HG03457 (cell line): Measurements from ENCODE around the gene RBP5.

Source experiments
- ATAC-seq: cut with Tn5 transposase; IDR thresholded peaks from one replicate; pipeline ENCODE4 v1.9.1; 2021; ENCODE audit warnings: moderate number of reproducible peaks; ENCODE audit not compliant: unreplicated experiment

Gene RBP5

DNA sequence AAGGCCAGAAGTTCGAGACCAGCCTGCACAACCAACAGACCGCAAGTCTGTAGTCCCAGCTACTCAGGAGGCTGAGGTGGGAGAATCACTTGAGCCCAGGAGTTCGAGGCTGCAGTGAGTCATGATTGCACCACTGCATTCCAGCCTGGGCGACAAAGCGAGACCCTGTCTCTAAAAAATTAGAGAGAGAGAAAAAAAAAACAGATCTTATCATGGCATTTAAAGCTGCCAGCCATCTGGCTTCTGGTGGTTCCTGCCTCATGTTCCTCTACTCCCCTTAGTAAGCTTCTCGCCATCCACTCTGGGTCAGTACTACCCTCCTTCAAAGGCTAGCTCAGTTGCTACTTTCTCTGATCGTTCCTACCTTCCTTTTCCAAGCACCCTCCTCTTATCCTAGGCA lies 17.5 kb upstream of the RBP5 start:
- ATAC-seq, result no peak

GRCh38 chr12:7145671-7146070 lies 17.0 kb upstream of the RBP5 start:
- no peak for ATAC-seq

GRCh38 chr12:7144414-7145120 lies 15.9 kb upstream of the RBP5 start:
- no peak for ATAC-seq

DNA sequence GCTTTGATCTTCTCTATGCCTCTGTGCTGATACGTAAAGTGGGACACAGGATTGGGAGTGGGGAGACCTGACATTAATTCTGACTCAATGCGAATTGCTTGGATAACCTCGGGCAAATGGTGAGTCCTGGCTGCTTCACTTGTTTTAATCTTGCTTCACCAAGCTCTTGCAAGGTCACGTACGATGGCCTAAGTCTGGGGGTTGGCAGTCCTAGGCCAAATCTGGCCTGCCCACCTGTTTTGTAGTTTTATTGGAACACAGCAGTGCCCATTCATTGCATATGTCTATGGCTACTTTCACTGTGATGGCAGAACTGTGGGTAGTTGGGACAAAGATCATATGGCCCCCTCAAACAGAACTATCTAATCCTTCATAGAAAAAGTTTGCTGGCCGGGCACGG lies 14.9 kb upstream of the RBP5 start:
- ATAC-seq, result no peak

- no peak for ATAC-seq
These were observed 14.2 kb upstream of the RBP5 start for GRCh38 chr12:7142809-7143465.

- no peak for ATAC-seq
These were observed 13.5 kb upstream of the RBP5 start for GRCh38 chr12:7142056-7142644.

DNA sequence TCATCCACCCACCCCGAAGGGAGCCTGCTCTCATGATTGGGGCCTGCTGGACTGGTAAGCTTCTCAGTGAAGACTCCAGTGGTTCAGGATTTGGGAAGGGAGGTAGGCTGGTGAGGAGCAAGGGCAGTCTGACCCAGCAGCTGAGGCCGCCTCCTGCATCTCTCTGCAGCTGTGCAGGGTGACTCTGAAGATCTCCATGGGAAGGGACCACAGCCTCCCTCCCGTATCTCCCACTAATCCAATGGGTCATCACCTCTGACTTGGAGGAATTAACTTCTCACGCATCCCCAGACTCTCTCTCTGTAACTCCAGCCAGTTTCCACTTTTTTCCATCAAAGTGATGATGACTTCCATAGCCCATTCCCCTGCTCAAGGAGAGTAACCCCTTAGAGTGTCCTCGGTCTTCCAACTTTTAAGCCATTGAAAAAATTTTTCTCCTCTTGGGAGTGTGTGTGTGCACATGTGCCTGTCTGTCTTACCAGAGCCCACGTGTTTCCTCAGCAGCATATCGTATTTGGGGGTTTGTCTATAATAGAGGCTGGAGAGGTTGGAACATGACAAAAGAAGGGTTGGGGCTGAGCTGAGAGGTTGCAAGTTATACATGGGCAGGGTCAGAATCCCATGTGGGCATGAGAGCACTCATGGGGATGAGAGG lies 12.8 kb upstream of the RBP5 start:
- no peak for ATAC-seq

- no peak for ATAC-seq
These were observed 10.5 kb upstream of the RBP5 start for GRCh38 chr12:7139200-7139599.

- ATAC-seq, result no peak
These were observed 9.2 kb upstream of the RBP5 start for GRCh38 chr12:7137908-7138307.

DNA sequence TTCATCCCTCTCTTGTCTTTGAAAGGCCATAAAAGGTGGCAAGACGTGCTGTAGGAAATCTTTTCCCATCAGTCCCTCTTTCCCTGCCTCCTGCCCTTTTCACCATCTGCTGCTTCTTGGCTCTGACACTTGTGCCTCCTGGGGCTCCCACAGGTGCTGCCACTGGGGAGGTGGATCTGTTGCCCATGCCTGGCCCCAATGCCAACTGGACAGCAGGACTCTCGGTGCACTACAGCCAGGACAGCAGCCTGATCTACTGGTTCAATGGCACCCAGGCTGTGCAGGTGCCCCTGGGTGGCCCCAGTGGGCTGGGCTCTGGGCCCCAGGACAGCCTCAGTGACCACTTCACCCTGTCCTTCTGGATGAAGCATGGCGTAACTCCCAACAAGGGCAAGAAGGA lies 8.0 kb upstream of the RBP5 start:
- ATAC-seq, result no peak

GRCh38 chr12:7136071-7136470 lies 7.4 kb upstream of the RBP5 start:
- no peak for ATAC-seq

GRCh38 chr12:7134396-7135166 lies 5.9 kb upstream of the RBP5 start:
- no peak for ATAC-seq

GRCh38 chr12:7131502-7131866 lies 2.8 kb upstream of the RBP5 start:
- ATAC-seq, result no peak

DNA sequence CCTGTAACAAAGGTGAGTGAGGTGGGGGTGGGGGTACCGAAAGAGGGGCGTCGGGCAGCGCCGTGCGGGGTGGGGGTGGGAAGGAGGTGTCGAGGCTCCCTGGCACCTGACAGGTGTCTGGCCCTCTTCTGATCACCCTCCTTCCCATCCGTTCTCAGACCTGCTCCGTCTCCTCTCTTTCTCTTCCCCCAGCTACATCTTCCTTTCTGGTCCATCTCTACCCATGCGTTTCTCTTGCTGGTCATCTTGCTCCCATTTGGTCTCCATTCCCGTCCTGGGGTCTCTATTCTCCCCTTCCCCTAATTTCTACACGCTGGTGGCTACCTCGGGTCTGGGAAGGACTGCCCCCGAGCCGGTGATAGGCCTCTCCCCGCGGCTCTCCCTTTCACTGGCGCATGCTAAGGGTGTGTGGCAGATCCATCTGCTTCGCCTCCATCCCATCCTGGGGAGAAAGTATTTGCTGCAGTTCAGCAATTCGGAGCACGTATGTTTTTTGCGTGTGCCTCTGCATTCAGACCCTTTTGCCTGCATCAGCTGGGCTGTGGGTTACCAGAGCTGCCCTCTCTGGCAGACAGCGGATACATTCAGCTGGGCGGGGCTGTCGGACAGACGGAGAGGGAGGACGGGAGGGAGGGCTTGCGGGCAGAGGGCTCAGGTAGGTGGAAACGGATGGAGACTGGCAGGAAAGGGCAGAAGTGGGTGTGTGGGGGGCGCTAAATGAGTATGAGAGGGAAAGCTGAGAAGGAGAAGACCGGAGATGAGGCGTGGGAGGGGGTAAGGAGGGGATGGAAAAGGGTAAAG lies 2.2 kb upstream of the RBP5 start:
- ATAC-seq, result no peak

GRCh38 chr12:7129872-7130691 lies 1.4 kb upstream of the RBP5 start, which contains the start of gene CLSTN3:
Gene CLSTN3, plus strand, starts transcription at chr12:7130371. Its CDS starts 278 bp downstream, at chr12:7130649.
- ATAC-seq, result no peak

DNA sequence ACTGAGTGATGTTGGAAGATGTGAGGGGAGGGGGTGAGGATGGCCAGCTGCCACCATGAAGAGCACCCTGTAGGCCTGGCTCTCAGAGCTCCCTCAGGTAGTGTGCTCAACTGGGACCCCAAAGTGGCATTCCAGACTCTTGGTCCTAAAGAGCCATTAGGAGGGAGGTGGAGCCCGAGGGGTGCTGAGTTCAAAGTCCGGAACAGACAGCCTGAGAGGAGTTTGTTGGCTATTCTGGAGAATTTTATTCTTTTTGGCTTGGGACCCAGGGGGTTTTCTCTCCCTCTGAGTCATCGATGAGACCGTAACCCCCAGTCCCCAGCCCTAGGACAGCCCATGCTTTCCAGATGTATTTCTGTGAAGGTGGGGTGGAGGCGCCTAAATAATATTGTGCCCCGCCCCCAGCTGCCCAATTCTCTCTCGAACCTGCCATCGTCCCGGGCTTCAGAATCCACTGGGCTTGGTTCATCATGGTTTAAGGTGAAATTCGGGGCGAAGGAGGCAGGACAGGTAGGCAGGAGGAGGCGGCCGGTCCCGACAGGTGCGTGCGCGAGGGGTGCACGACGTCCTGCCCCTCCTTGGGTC lies 690 bp upstream of the RBP5 start:
- no peak for ATAC-seq

DNA sequence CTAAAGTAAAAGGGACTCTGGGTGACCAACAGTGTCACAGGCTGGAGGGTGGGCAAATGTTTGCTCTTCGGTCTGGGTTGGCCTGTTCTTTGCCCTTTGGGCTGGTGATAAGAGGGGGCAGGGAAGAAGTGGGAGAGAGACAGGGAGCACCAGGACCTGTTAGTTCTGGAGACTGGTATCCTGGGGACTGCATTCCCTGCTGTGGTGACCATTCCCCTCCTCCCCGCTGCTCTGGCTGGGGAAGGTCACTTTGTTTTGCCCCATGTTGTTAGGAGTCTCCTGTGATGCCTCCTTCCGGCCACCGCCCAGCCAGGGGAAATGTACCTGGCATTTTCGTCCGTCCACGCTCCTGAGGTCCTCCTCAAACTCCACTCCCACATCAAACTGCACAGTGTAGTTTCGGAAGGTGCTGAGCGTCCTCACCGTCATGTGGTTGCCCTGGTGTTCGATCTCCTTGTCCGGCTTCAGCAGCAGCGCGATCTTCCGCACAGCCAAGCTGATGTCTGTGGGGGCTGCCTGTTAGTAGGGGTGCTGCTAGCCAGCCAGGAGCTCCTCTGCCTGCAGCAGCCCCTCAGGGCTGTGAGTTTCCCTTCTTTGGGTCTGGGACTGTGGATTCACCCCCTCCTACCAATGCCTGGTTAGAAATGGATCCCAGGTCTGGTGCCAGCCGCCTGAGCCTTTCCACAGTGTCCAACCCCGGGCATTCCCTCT lies 618 bp downstream of the RBP5 start:
- ATAC-seq, result no peak

GRCh38 chr12:7125632-7126227 lies 3.0 kb downstream of the RBP5 start:
- ATAC-seq, result no peak
